ENCODE data around the gene CDH4.

Gene CDH4

DNA sequence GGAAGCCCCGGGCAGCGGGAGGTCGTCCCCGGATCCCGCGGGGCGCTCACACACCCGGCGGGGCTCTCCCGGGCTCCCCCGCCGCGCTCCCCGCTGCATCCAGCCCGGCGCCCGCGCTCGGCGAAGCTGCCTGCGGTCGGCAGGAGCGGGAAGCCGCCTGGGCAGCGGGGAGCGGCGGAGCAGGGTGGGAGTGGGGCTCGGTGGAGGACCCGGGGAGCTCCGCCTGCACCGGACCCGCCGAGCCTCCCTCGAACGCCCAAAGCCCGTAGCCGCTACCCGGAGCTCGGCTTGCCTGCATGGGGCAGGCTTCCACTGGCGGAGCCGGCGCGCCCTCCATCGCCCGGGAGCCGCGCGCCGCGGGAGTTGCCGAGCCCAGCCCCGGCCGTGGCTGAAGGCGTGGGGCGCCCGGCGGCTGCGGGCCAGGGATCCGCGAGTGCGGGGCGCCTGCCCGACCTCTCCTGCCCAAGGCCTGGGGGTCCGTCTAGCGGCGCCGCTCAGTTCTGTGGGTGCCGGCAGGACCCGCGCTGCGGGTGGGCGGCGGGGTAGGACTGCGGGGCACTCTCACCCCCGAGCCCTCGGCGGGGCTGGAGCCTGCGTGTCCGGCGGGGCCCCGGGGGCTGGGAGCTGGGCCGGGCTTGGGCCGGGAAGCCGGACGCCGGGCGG, 671 bp downstream of the CDH4 start:
- TF ChIP-seq, protein P1, sequence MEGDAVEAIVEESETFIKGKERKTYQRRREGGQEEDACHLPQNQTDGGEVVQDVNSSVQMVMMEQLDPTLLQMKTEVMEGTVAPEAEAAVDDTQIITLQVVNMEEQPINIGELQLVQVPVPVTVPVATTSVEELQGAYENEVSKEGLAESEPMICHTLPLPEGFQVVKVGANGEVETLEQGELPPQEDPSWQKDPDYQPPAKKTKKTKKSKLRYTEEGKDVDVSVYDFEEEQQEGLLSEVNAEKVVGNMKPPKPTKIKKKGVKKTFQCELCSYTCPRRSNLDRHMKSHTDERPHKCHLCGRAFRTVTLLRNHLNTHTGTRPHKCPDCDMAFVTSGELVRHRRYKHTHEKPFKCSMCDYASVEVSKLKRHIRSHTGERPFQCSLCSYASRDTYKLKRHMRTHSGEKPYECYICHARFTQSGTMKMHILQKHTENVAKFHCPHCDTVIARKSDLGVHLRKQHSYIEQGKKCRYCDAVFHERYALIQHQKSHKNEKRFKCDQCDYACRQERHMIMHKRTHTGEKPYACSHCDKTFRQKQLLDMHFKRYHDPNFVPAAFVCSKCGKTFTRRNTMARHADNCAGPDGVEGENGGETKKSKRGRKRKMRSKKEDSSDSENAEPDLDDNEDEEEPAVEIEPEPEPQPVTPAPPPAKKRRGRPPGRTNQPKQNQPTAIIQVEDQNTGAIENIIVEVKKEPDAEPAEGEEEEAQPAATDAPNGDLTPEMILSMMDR (IDR thresholded peaks at IDR 0.05; ENCODE audit: low read depth, low read length), result no peak
- H3K4me3 ChIP-seq (ENCODE audit: low read depth, low read length), result peak overlapping the region; percentile 61

DNA sequence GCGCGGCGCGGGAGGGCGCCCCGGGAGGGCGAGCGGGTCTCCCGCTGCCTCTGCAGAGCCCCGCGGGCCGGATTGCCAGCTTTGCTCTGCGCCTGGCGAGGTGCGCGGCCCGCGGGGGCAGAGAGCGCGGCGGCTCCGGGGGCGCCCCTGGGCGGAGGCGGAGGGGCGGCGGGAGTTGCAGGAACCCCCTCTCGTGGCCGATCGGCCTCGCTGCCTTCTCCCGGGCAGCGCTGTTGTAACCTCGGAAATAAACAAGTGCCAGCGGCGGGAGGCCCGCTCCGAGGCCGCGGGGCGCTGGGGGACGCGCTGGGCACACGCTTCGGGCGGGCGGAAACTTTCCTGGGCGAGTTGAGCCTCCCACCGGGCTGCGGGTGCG, 1.2 kb downstream of the CDH4 start:
- H3K4me3 ChIP-seq (ENCODE audit: low read depth, low read length), result peak overlapping the region; percentile 61
- TF ChIP-seq, protein P1 (IDR thresholded peaks at IDR 0.05; ENCODE audit: low read depth, low read length), result peak; percentile 40

DNA sequence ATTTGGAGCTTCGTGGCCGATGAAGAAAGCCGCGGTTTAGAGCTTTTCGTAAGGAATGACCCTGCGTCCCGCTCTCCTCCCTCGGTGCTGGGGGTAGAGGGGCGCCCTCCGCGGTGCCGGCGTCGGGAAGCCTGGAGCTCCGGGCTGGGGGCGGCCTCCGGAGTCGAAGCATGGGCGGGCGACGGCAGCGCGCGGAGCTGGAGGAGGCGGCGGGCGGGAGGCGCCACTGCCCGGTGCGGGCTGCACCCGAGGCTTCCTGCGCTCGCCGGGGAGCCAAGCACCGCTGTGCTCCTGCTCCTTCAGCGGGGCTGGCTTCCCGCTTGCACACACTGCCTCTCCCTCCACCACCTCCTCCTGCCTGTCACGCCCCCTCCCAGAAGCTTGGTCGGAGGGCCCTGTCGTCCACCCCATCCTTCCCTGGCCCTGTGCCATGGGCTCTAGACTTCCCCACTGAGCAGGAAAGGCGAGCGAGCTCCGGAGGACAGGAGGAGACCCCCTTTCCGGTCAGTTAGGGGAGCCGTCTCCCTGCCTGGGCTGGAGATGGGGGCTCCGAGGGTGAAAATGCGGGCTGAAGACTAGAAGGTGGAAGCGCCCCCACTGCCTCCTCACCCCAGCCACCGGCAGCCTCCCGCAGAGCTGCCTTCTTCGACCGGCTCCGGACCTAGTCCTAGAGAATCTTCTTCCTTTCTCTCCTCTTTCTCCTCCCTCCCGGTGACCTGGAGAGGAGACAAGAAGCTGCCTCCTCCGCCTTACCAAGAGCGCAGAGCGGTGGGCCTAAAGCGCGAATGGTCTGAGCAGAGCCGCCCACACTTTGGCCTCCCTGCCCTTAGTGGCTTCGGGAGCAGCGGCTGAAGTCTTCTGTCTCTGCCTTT, 1.8 kb downstream of the CDH4 start:
- H3K4me3 ChIP-seq (ENCODE audit: low read depth, low read length), result peak overlapping the region; percentile 61
- TF ChIP-seq, protein P1 (IDR thresholded peaks at IDR 0.05; ENCODE audit: low read depth, low read length), result no peak

DNA sequence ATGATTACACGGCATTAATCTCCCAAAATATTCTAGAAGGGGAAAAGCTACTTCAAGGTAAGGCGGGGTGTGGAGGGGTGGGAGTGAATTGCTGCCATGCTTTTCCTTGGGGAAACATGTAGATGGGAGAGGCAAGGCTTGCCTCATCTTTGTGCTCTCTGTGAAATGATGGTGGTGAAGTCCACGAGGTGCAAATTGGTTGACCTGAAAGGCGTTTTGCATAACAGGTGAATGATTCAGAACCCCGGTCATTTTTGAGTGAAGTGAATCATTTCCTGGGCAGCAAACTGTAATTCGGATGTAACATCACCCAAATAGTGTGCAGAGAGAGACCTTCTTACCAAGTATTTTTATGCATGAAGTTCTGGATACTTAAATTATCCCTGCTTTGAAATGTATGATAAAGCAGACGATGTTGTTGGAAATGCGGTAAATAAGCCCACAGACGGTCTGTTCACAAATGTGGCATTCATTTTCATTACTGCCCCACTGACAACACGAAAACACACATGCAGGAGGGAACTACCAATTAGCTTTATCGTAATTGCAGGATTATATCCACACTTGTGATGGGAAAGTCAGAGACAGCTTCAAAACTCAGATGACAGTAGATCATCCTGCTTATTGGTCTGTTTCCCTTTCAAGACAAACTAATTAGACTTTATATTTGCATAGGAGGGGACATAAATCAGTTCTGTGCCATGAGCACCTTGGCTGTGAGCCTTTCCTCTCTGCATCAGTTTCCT, 3.0 kb downstream of the CDH4 start:
- no peak overlapping the region for H3K4me3 ChIP-seq (ENCODE audit: low read depth, low read length)
- TF ChIP-seq, protein P1 (IDR thresholded peaks at IDR 0.05; ENCODE audit: low read depth, low read length), result no peak

DNA sequence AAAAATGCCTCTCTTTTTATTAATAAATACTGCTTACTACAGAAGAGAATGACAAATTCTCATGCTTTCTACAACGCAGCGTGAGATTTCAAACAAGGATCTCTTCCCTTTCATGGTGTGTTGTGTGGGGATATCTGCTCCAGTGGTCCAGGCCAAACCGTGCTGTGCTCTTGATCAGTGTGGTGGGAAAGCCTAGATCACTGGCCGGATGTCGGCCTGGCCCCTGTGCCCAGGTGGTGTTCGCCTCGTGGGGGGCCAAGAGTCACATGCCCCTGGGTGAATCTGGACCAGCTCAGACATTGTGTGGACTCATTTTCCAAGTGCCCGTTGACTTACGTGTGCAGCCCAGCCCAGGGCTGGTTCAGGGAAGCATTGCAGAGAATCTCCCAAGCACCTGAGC, 4.3 kb downstream of the CDH4 start:
- TF ChIP-seq, protein P1 (IDR thresholded peaks at IDR 0.05; ENCODE audit: low read depth, low read length), result no peak
- no peak overlapping the region for H3K4me3 ChIP-seq (ENCODE audit: low read depth, low read length)

DNA sequence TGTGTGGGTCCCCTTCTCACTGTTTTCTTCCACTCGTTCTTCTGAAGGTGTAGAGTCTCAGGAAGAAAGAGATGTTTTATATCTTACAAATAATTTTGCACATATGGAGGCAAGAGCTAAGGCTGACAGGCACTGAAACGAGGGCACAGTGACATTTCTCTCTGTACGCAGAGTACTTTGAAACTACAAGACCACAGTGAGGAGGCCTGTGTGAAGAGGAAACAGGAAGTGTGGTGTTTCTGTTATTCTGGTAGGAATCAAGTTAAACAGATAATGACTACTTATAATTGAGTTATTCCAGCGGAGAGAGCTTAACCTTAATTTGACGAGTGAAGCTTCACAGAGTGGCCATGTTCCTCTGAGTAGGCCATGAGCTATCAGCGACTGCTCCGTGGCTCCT, 4.8 kb downstream of the CDH4 start:
- H3K4me3 ChIP-seq (ENCODE audit: low read depth, low read length), result no peak overlapping the region
- TF ChIP-seq, protein P1 (IDR thresholded peaks at IDR 0.05; ENCODE audit: low read depth, low read length), result no peak
